Lower leg skin (tissue), 3 donors: ENCODE results near the gene RAP1GAP2.

Experiments used
- POLR2A ChIP-seq, 2 donors: fragments of 450-650 bp; IDR thresholded peaks; one replicate each; pipeline ENCODE4 v1.6.1; 2016 to 2017; ENCODE audit warnings: antibody characterized with exemption in 2 of 2, mild to moderate bottlenecking in 1 of 2, moderate library complexity in 1 of 2
- TF ChIP-seq, protein P1 (sequence below), 3 donors: fragments of 450-650 bp; IDR thresholded peaks; one replicate each; pipeline ENCODE4 v1.5.1; 2016; ENCODE audit warnings: antibody characterized with exemption in 3 of 3, mild to moderate bottlenecking in 3 of 3, moderate library complexity in 2 of 3

- TF ChIP-seq, protein P1, sequence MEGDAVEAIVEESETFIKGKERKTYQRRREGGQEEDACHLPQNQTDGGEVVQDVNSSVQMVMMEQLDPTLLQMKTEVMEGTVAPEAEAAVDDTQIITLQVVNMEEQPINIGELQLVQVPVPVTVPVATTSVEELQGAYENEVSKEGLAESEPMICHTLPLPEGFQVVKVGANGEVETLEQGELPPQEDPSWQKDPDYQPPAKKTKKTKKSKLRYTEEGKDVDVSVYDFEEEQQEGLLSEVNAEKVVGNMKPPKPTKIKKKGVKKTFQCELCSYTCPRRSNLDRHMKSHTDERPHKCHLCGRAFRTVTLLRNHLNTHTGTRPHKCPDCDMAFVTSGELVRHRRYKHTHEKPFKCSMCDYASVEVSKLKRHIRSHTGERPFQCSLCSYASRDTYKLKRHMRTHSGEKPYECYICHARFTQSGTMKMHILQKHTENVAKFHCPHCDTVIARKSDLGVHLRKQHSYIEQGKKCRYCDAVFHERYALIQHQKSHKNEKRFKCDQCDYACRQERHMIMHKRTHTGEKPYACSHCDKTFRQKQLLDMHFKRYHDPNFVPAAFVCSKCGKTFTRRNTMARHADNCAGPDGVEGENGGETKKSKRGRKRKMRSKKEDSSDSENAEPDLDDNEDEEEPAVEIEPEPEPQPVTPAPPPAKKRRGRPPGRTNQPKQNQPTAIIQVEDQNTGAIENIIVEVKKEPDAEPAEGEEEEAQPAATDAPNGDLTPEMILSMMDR (IDR thresholded peaks at IDR 0.05) = no peak
- TF ChIP-seq POLR2A (IDR thresholded peaks at IDR 0.05) = no peak
Measured at GRCh38 chr17:3039736-3040135, 243.5 kb downstream of the RAP1GAP2 start.
